ENCODE measurements around the gene SLC9A9. TPM values are rescaled to one million over a fixed set of nuclear protein-coding genes. Genes with fewer than 3 reads are reported as not detected.

The SLC9A9 gene
- polyA plus RNA-seq, 1 experiment = 13.4 TPM

- Histone ChIP-seq H3K27me3 (ENCODE audit: control insufficient read depth, insufficient read depth, low read length) (no peaks in the 10 kb centered on the region), H3K9me3 (ENCODE audit: control insufficient read depth, insufficient read depth, low read length) (no peaks in the 10 kb centered on the region), H3K4me3 (ENCODE audit: low read depth, low read length) (no peak overlapping the region), H3K27ac (ENCODE audit: low read depth, low read length) (no peak overlapping the region)
- TF ChIP-seq, protein P1, sequence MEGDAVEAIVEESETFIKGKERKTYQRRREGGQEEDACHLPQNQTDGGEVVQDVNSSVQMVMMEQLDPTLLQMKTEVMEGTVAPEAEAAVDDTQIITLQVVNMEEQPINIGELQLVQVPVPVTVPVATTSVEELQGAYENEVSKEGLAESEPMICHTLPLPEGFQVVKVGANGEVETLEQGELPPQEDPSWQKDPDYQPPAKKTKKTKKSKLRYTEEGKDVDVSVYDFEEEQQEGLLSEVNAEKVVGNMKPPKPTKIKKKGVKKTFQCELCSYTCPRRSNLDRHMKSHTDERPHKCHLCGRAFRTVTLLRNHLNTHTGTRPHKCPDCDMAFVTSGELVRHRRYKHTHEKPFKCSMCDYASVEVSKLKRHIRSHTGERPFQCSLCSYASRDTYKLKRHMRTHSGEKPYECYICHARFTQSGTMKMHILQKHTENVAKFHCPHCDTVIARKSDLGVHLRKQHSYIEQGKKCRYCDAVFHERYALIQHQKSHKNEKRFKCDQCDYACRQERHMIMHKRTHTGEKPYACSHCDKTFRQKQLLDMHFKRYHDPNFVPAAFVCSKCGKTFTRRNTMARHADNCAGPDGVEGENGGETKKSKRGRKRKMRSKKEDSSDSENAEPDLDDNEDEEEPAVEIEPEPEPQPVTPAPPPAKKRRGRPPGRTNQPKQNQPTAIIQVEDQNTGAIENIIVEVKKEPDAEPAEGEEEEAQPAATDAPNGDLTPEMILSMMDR (IDR thresholded peaks at IDR 0.05; ENCODE audit: low read depth, low read length) = no peak
- DNase-seq (ENCODE audit: low read depth, low spot score) = no peak
- ChIA-PET CTCF (interaction anchor here (0.5 to 2.5 kb wide), 2 partner anchors 12 to 198 kb away, joined by 7 to 17 read pairs; no protein-coding TSS in a partner anchor), POLR2A (no interaction called here)
These were observed 175.7 kb downstream of the SLC9A9 start for GRCh38 chr3:143672396-143673165.

DNA sequence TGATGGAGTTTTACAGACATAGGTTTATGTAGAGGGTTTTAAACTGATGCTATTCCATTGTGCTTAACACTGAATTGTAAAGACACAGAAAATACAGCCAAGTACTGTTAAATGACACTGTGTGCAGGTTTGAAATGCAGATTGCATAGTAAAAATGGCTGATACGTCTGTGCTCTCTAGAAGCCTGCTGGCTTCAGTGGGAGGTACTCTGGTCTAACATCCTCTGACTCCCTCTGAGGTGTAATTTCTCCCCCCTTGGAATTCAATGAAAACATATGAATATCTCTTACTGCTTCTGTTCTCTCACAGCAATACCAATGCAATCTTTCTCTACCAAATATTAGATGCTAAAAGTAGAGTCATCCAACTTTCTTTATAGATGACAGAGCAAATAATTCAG lies 176.6 kb downstream of the SLC9A9 start:
- TF ChIP-seq, protein P1 (IDR thresholded peaks at IDR 0.05; ENCODE audit: low read depth, low read length) = no peak
- ChIA-PET CTCF (no interaction called here), POLR2A (no interaction called here)
- Histone ChIP-seq H3K27ac (ENCODE audit: low read depth, low read length) (no peak overlapping the region), H3K9me3 (ENCODE audit: control insufficient read depth, insufficient read depth, low read length) (no peaks in the 10 kb centered on the region), H3K4me3 (ENCODE audit: low read depth, low read length) (no peak overlapping the region), H3K27me3 (ENCODE audit: control insufficient read depth, insufficient read depth, low read length) (no peaks in the 10 kb centered on the region)
- no peak for DNase-seq (ENCODE audit: low read depth, low spot score)

DNA sequence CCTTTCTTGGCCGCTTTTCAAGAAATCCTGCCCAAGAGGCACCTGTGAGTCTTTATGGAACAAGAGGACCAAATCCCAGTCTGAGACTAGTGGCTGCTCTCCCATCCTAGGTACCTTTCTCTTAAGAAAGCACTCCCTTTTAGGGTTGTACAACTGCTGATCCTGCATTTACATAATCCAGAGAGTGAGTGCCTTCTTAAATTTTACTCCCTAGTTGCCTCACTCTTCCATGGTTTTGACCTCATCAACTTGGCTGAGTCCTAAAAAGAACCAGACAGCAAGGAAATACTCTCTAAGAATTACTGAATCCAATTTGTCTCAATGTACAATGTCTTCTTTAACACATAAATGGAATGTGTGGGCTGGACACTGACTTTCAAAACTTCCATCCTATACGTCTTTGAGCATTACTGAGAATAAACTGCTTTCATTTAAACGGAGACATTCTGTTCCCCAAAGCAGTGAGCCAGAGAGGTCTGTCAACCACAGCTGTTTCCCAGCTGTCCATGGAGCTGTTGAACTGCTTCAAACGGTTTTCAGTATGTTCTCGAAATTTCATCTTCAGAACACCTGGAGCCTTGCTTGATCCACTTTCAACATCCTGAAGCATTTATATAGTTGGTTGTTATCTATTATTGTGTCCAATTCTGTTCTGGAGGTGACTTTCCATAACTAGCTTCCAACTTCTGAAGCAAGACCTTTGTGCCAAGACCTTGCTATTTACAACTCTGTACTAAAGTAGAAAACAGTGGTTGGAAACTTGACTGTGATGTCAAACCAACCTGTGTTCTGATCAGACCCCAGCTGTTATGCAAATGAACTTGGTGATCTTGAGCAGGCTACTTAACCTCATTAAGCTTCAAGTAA lies 179.1 kb downstream of the SLC9A9 start:
- H3K9me3 ChIP-seq (ENCODE audit: control insufficient read depth, insufficient read depth, low read length) = no peaks in the 10 kb centered on the region
- no peak overlapping the region for H3K4me3 ChIP-seq (ENCODE audit: low read depth, low read length)
- no peak for DNase-seq (ENCODE audit: low read depth, low spot score)
- POLR2A ChIA-PET = no interaction called here
- CTCF ChIA-PET = no interaction called here
- H3K27ac ChIP-seq (ENCODE audit: low read depth, low read length) = no peak overlapping the region
- TF ChIP-seq, protein P1 (IDR thresholded peaks at IDR 0.05; ENCODE audit: low read depth, low read length) = no peak
- no peaks in the 10 kb centered on the region for H3K27me3 ChIP-seq (ENCODE audit: control insufficient read depth, insufficient read depth, low read length)

- H3K27me3 ChIP-seq (ENCODE audit: control insufficient read depth, insufficient read depth, low read length) = no peaks in the 10 kb centered on the region
- DNase-seq (ENCODE audit: low read depth, low spot score) = no peak
- no peak overlapping the region for H3K4me3 ChIP-seq (ENCODE audit: low read depth, low read length)
- TF ChIP-seq, protein P1 (IDR thresholded peaks at IDR 0.05; ENCODE audit: low read depth, low read length) = no peak
- POLR2A ChIA-PET = no interaction called here
- H3K9me3 ChIP-seq (ENCODE audit: control insufficient read depth, insufficient read depth, low read length) = no peaks in the 10 kb centered on the region
- H3K27ac ChIP-seq (ENCODE audit: low read depth, low read length) = no peak overlapping the region
- CTCF ChIA-PET = no interaction called here
These were observed 179.9 kb downstream of the SLC9A9 start for GRCh38 chr3:143668385-143668784.

- Histone ChIP-seq H3K27me3 (ENCODE audit: control insufficient read depth, insufficient read depth, low read length) (no peaks in the 10 kb centered on the region), H3K27ac (ENCODE audit: low read depth, low read length) (no peak overlapping the region), H3K9me3 (ENCODE audit: control insufficient read depth, insufficient read depth, low read length) (no peaks in the 10 kb centered on the region), H3K4me3 (ENCODE audit: low read depth, low read length) (no peak overlapping the region)
- no peak for DNase-seq (ENCODE audit: low read depth, low spot score)
- TF ChIP-seq, protein P1 (IDR thresholded peaks at IDR 0.05; ENCODE audit: low read depth, low read length) = no peak
- POLR2A ChIA-PET = no interaction called here
- CTCF ChIA-PET = interaction anchor here (2.7 kb wide), 1 partner anchor 12 kb away, joined by 17 read pairs; no protein-coding TSS in a partner anchor
These were observed 186.6 kb downstream of the SLC9A9 start for GRCh38 chr3:143661677-143662076.

Measured in AG04450 (cell line).